ENCODE results near the gene CRYBA4.

DNA sequence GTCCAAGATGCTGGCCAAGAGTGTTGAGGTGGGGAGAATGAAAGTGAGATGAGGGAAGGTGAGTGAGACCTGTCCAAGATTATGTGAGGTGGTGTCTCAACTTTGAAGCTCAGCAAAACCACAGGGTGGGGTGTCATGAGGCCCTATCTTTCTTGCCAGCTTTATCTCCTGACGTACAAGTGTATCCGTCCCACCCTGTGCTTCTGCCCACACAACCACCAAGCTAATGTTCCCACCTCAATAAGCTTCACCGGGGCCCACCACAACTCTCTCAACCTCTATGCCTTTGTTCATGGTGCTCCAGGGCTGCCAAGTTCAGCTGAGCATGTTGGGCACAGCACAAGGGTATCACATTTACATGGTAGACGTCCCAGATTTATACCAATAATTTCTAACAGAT, 24.7 kb upstream of the CRYBA4 start:
- TF ChIP-seq CTCF (IDR thresholded peaks at IDR 0.05) (no peak), POLR2A (IDR thresholded peaks at IDR 0.05) (no peak), EP300 (IDR thresholded peaks at IDR 0.05) (no peak)

Measured in tibial nerve (tissue), 4 donors.